KOPT-K1 (cell line): ENCODE data around the gene LRRC25.
"Not testable (repeated sequence)": the region's sequence is repeated elsewhere in the genome, so short reads cannot be mapped to it uniquely, and the experiment has no call there.

Source experiments
- H3K27ac ChIP-seq: fragments of 200-600 bp; sonication (generic); 2 replicates; pipeline ENCODE4 v1.5.1; 2016; ENCODE audit warnings: antibody characterized with exemption, mild to moderate bottlenecking, low read depth, low read length; ENCODE audit not compliant: poor library complexity, severe bottlenecking
- H3K36me3 ChIP-seq: fragments of 200-600 bp; sonication (generic); 2 replicates; pipeline ENCODE4 v1.5.1; 2017; ENCODE audit warnings: antibody characterized with exemption, mild to moderate bottlenecking, low read length, moderate library complexity; ENCODE audit not compliant: insufficient read depth
- H3K9me3 ChIP-seq: fragments of 200-600 bp; sonication (generic); 2 replicates; pipeline ENCODE4 v1.5.1; 2017; ENCODE audit warnings: antibody characterized with exemption, low read length, mild to moderate bottlenecking; ENCODE audit not compliant: insufficient read depth, poor library complexity, severe bottlenecking

LRRC25 gene

DNA sequence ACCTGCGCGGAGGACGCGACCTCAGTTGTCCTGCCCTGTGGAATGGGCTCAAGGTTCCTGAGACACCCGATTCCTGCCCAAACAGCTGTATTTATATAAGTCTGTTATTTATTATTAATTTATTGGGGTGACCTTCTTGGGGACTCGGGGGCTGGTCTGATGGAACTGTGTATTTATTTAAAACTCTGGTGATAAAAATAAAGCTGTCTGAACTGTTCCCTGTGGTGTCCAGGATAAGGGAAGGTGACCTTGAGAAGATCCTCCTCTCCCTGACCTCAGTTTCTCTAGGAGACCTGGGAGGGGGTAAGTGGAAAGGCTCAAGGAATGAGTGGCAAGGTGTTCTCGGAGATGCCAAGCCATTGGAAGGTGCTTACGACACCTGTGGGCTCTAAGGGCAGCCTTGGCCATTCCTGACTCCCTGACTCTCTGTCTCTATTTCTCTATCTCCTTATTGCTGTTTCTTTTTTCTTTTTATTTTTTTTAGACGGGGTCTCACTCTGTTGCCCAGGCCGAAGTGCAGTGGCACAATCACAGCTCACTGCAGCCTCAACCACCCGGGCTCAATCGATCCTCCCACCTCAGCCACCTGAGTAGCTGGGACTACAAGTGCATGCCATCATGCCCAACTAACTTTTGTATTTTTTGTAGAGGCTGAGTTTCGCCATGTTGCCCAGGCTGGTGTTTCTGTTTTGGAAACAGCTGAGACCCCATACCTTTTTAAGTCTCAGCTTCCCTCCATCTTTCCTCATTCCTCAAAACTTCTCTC is 8.3 kb downstream of the LRRC25 start:
- Histone ChIP-seq H3K9me3 (no peaks in the 10 kb centered on the region), H3K36me3 (no peaks in the 10 kb centered on the region), H3K27ac (no peak overlapping the region)

GRCh38 chr19:18388100-18388959 is 9.1 kb downstream of the LRRC25 start:
- no peak overlapping the region for H3K27ac ChIP-seq

DNA sequence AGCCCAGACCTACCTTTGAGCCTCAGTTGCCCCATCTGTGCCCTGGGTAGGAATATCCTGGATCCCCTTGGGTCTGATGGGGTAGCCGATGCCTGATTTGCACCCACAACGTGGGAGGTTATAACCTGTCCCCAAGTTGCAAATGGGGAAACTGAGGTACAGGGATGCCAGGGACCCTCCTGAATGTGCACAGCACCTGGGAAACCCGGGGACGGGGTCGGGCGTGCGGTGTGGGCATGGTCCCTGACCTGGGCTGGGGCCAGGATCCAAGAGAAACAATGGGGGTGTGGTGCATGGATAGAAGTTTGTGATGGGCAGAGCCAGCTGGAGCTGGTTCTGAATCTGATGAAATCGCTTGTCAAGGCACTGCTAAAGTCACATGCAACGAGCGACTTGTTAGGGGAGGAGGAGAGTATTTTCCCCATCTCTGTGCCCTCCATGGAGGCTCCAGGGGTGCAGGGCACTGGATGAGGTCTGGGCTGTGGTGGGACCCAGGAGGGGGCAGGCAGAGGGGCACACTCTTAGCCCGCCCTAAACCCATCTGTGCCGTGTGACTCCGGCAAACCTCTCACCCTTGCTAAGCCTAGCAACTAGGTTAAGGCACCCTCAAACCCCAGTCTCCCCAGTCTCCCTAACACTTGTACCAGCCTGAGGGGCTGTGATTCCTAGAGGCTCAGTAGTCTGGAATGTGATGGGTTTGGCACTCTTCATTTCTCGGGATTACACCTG is 10.7 kb downstream of the LRRC25 start:
- Histone ChIP-seq H3K36me3 (no peaks in the 10 kb centered on the region), H3K27ac (no peak overlapping the region), H3K9me3 (no peaks in the 10 kb centered on the region)

More at GRCh38 chr19:18388100-18388959, 9.1 kb downstream of the LRRC25 start:
- no peaks in the 10 kb centered on the region for H3K36me3 ChIP-seq
- H3K9me3 ChIP-seq, result no peaks in the 10 kb centered on the region

- H3K27ac ChIP-seq, result no peak within 1 kb of the TSS
- no peaks in the 10 kb centered on the region for H3K9me3 ChIP-seq
- no peaks in the 10 kb centered on the region for H3K36me3 ChIP-seq
Measured at GRCh38 chr19:18385675-18386542, 11.5 kb downstream of the LRRC25 start, which contains the start of gene GDF15. Gene GDF15 (plus strand): TSS chr19:18386158. CDS start chr19:18386190, 32 bp downstream.

DNA sequence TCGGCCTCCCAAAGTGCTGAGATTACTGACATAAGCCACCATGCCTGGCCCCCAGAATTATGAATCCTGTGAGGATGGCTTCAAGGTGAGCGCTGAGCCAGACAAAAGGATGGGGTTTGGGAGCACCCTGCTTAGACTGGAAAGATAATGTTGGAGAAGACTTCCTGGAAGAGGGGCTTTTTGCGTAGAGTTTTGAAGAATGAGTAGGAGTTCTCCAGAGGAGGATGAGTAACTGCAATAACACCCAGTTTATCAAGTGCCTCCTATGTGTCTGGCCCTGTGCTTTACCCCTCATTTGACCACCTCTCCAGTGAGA is 12.1 kb downstream of the LRRC25 start:
- no peaks in the 10 kb centered on the region for H3K36me3 ChIP-seq
- H3K9me3 ChIP-seq, result no peaks in the 10 kb centered on the region
- H3K27ac ChIP-seq, result no peak overlapping the region

- no peaks in the 10 kb centered on the region for H3K9me3 ChIP-seq
- no peak overlapping the region for H3K27ac ChIP-seq
- no peaks in the 10 kb centered on the region for H3K36me3 ChIP-seq
Measured at GRCh38 chr19:18384775-18385174, 12.6 kb downstream of the LRRC25 start.

DNA sequence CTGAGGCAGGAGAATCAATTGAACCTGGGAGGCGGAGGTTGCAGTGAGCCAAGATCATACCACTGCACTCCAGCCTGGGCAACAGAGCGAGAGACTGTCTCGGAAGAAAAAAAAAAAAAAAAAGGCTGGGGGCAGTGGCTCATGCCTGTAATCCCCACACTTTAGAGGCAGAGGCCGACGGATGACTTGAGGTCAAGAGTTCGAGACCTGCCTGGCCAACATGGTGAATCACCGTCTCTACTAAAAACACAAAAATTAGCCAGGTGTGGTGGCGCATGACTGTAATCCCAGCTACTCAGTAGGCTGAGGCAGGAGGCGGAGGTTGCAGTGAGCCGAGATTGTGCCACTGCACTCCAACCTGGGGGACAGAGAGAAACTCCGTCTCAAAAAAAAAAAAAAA is 13.8 kb downstream of the LRRC25 start:
- H3K27ac ChIP-seq, H3K36me3 ChIP-seq: not testable (repeated sequence)

GRCh38 chr19:18380843-18381242 is 16.6 kb downstream of the LRRC25 start:
- Histone ChIP-seq H3K36me3 (no peaks in the 10 kb centered on the region), H3K9me3 (no peaks in the 10 kb centered on the region), H3K27ac (no peak overlapping the region)

More for the DNA sequence above, 13.8 kb downstream of the LRRC25 start:
- H3K9me3 ChIP-seq, result not testable (repeated sequence)

DNA sequence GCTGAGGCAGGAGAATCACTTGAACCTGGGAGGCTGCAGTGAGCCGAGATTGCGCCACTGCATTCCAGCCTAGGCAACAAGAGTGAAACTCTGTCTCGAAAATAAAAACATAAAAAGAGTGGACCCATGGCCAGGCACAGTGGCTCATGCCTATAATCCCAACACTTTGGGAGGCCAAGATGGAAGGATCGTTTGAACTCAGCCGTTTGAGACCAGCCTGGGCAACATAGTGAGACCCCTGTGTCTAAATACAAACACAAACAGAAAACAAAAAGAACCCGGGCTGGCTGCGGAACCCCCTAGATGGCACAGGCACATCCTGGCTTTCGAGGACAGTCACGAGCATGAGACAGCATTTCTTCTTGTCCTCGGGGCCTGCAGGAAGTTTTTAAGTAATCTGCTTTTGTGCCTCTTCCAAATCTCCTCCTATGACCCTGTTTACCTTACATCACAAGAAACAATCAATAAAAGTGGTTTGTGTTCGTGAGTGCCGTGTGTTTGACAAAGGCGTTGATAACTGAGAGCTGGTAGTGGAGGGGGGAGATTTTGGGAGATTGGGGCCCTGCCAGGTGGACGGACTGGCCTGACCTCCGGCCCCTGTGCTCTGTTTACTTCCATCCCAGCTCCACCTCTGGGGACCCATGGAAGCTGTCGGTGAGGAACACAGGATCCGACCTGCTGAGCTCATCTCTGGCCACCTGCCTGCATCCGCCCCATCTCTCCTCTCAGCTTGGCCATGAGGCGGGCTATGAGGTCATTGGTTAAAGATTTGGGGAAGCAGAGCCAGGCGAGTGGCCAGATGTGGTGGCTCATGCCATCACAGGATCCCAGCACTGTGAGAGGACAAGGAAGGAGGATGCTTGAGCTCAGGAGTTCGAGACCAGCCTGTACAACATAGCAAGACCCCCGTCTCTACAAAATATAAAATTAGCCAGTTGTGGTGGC is 17.3 kb downstream of the LRRC25 start:
- Histone ChIP-seq H3K36me3 (no peaks in the 10 kb centered on the region), H3K27ac (no peak overlapping the region), H3K9me3 (no peaks in the 10 kb centered on the region)

GRCh38 chr19:18377026-18377425 is 20.4 kb downstream of the LRRC25 start:
- Histone ChIP-seq H3K27ac (no peak overlapping the region), H3K9me3 (no peaks in the 10 kb centered on the region)

GRCh38 chr19:18373892-18374629 is 23.4 kb downstream of the LRRC25 start:
- no peaks in the 10 kb centered on the region for H3K36me3 ChIP-seq
- no peaks in the 10 kb centered on the region for H3K9me3 ChIP-seq
- H3K27ac ChIP-seq, result peak overlapping the region; percentile 10

More at GRCh38 chr19:18377026-18377425, 20.4 kb downstream of the LRRC25 start:
- no peaks in the 10 kb centered on the region for H3K36me3 ChIP-seq

DNA sequence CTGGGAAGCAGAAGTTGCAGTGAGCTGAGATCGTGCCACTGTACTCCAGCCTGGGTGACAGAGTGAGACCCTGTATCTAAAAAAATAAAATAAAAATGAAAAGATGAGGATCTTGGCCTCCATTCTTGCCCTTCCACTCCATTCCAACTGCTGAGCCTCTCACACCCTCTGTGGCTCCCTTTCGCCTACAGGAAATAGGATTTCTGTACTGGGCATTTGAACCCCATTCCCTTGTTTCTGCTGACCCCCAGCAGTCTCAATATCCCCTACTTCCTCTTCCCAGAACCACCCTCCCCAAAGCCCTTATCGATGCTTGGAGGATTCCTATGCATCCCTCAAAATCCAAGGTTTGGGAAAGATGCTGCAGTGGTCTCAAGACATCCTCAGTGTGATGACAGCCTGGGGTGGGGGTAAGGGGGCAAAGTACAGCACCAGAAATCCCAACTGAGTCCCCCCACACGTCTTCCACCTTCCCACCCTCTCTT is 24.0 kb downstream of the LRRC25 start:
- H3K27ac ChIP-seq, result peak overlapping the region; percentile 10
- H3K9me3 ChIP-seq, result no peaks in the 10 kb centered on the region
- H3K36me3 ChIP-seq, result no peaks in the 10 kb centered on the region
